Bronchial epithelial cell (primary cell): ENCODE measurements around the gene BMPR2. TPM values are rescaled to one million over a fixed set of nuclear protein-coding genes. Genes with fewer than 3 reads are reported as not detected.
"Not testable (repeated sequence)": the region's sequence is repeated elsewhere in the genome, so short reads cannot be mapped to it uniquely, and the experiment has no call there.

ENCODE experiments used
- DNase-seq: peaks from one replicate; pipeline ENCODE4 v3.0.0-alpha.2; 2010; ENCODE audit warnings: low read depth
- FAIRE-seq: peaks from 2 replicates; lab custom pipeline; 2011; peaks lifted over from hg19 to GRCh38; lab: Jason Lieb, UNC
- H3K27me3 ChIP-seq: 2 replicates; pipeline ENCODE4 v1.5.1; 2011; ENCODE audit warnings: low read length; ENCODE audit not compliant: control insufficient read depth, insufficient read depth
- H3K36me3 ChIP-seq: 2 replicates; pipeline ENCODE4 v1.5.1; 2011; ENCODE audit warnings: low read length; ENCODE audit not compliant: control insufficient read depth, insufficient read depth
- H3K4me3 ChIP-seq: 2 replicates; pipeline ENCODE4 v1.5.1; 2011; ENCODE audit warnings: mild to moderate bottlenecking, low read depth, low read length, control low read depth
- CTCF ChIP-seq: IDR thresholded peaks from 2 replicates; pipeline ENCODE4 v1.5.1; 2011; ENCODE audit warnings: mild to moderate bottlenecking, moderate library complexity, low read length, control low read depth, inconsistent platforms; ENCODE audit not compliant: insufficient read depth, severe bottlenecking
- total RNA-seq: library from RNA; depleted of rRNA; stranded (reverse); fragments of >200 nt; gene quantifications from 2 replicates; pipeline ENCODE4 v1.2.1, GENCODE V29; 2014

Gene BMPR2
- total RNA-seq, 1 donor from 2014 or later, result 6.3 TPM

- no peak overlapping the region for H3K4me3 ChIP-seq
- no peaks in the 10 kb centered on the region for H3K27me3 ChIP-seq
- DNase-seq (no peak), FAIRE-seq (no peak)
- no peak for TF ChIP-seq CTCF
- H3K36me3 ChIP-seq, result no peaks in the 10 kb centered on the region
Observed at GRCh38 chr2:202360646-202361045, 15.5 kb upstream of the BMPR2 start.

- H3K4me3 ChIP-seq, result no peak overlapping the region
- DNase-seq (no peak), FAIRE-seq (no peak)
- no peaks in the 10 kb centered on the region for H3K36me3 ChIP-seq
- TF ChIP-seq CTCF, result no peak
- no peaks in the 10 kb centered on the region for H3K27me3 ChIP-seq
Observed at GRCh38 chr2:202361108-202361507, 15.0 kb upstream of the BMPR2 start.

GRCh38 chr2:202373490-202373889 lies 2.6 kb upstream of the BMPR2 start:
- Histone ChIP-seq H3K4me3 (no peak overlapping the region), H3K27me3 (no peaks in the 10 kb centered on the region), H3K36me3 (no peaks in the 10 kb centered on the region)
- FAIRE-seq (no peak), DNase-seq (peak; percentile 25)
- no peak for TF ChIP-seq CTCF

- H3K4me3 ChIP-seq, FAIRE-seq, H3K36me3 ChIP-seq, DNase-seq, H3K27me3 ChIP-seq: not testable (repeated sequence)
Observed at GRCh38 chr2:202374383-202374782, 1.7 kb upstream of the BMPR2 start.

GRCh38 chr2:202375033-202375608 lies 1.0 kb upstream of the BMPR2 start:
- FAIRE-seq (no peak), DNase-seq (peak; percentile 55)
- no peak for TF ChIP-seq CTCF
- Histone ChIP-seq H3K36me3 (no peaks in the 10 kb centered on the region), H3K4me3 (peak overlapping the region; percentile 94), H3K27me3 (no peaks in the 10 kb centered on the region)

GRCh38 chr2:202376460-202377206 lies 506 bp downstream of the BMPR2 start:
- DNase-seq (peak; percentile 40), FAIRE-seq (no peak)
- H3K27me3 ChIP-seq, result no peaks in the 10 kb centered on the region
- H3K36me3 ChIP-seq, result no peaks in the 10 kb centered on the region
- H3K4me3 ChIP-seq, result peak overlapping the region; percentile 94
- no peak for TF ChIP-seq CTCF
